ENCODE results near the gene TAS2R60.
"Not testable (repeated sequence)": the region's sequence is repeated elsewhere in the genome, so short reads cannot be mapped to it uniquely, and the experiment has no call there.

TAS2R60 gene

DNA sequence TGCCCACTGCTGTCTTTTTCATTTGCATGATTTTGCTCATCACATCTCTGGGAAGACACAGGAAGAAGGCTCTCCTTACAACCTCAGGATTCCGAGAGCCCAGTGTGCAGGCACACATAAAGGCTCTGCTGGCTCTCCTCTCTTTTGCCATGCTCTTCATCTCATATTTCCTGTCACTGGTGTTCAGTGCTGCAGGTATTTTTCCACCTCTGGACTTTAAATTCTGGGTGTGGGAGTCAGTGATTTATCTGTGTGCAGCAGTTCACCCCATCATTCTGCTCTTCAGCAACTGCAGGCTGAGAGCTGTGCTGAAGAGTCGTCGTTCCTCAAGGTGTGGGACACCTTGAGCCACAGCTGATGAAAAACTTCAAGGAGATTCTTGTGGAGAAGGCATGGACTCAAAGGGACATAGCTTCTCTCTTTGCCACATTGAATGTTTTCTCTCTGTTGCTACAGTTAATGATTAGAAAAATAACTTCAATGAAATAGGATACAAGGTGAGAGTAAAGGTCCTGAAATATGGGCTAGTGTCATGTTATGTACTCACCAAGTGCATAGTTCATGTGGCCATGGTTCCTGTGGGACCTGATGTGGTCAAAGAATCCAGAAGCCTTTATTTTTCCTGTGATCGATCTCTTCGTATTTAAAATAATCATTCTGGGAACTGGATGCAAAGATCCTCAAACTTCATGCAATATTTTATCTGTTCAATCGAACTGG lies 970 bp downstream of the TAS2R60 start:
- DNase-seq, result no peak

DNA sequence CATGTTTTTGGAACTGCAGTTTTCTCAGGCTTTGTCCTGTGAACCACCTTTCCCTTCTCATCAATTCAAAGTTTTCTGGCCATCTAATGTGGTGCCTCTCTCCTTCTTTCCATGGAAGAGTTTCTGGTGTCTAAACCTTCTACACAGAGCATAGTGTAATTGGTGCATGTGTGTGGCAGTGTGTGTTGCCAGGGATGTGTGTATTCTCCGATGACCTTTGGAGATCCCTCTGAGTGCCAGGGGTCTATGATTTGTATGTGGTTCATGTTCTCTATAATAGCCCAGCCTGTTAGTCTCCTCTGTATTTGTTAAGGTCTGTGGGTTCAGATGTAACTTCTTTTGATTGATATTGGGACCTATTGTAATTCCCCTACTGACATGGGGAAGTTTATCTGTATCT lies 1.5 kb downstream of the TAS2R60 start:
- no peak for DNase-seq

DNA sequence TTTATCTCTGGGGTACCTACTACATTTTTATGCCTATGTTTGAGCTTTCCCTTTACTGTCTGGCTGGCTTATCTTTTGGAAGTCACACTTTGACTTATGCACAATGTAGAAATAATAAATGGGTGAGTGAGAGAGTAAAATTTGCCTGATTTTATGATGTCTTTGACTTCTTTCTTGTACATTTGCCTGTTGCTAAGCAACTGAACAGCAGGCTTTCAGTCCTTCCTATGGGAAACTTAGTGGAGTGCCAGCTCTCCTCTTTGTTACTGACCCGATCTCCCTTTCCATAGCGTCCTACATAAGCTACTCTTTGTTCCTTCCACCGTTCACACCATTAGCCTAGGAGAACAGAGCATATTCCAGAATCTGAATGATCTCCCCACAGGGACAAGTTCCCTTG lies 4.2 kb downstream of the TAS2R60 start:
- no peak for DNase-seq

DNA sequence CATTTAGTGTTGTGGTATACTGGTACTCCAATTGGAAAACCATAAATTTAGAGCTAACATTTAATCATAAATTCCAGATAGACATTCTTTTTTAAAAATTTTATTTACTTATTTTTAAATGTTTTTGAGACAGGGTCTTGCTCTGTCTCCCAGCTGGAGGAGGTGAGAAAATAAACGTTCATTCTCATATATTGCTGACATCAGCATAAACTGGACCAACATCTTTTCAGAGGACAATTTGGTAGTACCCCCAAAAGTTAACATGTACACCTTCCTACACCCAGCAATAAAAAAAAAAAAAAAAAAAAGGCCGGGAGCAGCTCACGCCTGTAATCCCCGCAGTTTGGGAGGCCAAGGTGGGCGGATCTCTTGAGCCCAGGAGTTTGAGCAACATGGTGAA lies 5.2 kb downstream of the TAS2R60 start:
- no peak for DNase-seq

DNA sequence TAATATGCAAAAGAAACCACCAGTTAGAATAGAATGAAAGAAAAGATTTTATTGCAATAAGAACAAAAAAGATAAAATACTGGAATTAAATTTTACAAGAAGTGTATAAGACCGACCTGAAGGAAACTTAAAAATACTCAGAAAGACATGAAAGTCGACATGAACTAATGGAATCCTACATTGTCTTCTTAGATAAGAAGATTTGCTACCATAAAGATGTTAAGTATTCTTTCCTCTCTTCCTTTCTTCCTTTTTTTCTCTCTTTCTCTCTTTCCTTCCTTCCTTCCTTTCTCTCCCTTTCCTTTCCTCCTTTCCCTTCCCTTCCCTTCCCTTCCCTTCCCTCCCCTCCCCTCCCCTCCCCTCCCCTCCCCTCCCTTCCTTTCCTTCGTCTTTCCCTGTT lies 6.5 kb downstream of the TAS2R60 start:
- DNase-seq, result no peak

DNA sequence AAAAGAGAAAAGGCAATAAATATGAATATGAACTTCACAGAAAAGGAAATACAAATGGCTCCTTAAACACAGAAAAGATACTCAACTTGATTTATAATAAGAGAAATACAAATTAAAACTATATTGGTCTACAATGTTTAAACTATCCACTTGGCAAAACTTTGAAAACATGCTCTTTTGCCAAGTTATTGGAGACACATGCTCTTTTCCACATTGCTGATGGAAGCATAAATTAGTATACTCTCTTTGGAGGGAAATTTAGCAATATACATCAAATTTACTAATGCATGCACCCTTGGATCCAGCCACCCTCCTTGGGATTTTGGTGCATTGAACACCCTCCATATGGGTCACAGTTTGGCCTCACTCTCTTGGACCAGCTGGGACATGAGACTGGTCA lies 7.9 kb downstream of the TAS2R60 start:
- DNase-seq, result no peak

DNA sequence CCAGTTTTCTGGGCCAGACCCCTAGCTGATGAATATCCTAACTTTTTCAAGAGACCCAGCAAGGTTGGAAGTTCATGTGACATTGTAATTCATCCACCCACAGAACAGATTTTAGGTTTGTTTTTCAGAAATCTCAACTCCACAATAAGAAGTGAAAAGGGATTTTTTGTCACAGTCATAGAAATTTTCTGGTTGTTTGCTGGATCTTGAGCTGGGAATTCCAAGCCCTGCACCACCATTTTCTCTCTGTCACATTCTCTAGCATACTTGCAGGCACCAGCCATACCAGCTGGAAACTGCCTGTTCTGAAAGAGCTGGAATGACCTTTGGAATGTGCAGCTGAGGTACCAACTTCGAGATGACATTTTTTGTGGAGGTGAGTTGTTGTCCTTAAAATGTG lies 8.5 kb downstream of the TAS2R60 start:
- DNase-seq, result no peak

DNA sequence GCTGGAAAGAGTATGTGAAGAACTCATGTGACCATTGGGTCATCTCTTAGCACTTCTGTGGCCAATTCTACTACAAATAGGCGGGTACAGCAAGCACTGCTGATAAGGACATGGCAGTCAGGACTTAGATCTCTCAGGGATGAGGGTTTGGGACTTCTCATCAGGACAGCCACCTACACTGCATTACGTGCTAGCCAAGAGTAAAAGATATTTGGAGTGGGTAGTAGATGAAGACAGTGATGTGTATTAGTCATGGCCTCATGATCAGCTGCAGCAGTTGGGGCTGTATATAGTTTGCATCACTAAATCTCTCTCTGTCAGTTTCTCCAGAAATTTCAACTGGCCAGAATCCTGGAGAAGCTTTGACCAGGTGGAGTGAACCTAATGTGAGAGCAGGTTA lies 9.2 kb downstream of the TAS2R60 start:
- no peak for DNase-seq

DNA sequence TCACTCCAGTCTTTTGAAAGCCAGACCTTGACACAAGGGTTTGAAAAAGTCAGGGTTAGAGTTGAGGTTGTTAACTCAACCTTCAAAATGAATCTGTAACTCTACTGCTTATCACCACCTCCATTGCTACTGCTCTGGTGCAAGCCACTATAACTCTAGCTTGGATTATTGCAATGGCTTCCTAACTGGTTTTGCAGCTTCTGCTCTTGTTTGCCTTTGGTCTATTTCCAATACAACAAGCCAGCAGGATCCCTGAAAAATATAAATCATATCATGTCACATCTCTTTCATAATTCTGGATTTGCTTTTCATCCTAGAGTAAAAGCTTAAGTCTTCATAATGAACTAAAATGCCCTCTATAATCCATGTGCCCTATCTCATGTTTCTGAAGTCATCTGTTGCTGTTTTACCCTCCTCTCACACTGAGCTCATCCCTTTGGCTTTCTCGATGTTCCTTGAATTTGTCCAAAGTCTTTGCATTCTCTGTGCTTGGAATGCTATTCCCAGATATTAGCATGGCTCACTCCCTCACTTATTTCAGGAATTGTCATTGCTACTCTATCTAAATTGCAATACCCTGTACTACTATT lies 10.9 kb downstream of the TAS2R60 start:
- no peak for DNase-seq

DNA sequence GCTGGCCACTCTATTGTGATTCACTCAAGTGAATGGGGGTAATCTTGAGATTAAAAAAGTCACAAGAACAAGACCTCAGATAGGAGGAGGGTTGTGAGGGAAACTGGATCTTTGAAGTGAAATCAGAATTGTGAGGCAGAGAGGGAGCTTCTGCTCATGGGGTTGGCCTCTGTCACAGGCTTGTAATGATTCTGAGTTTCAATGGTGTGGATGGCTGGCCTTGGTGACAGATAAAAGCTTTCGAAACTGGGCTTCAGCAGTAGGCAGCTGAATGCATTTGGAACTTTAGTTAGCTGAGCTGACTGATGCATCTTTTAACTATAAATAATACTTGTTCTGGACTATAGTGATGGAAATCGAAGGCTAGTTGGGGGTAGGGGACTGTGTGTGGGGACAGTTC lies 12.2 kb downstream of the TAS2R60 start:
- no peak for DNase-seq

DNA sequence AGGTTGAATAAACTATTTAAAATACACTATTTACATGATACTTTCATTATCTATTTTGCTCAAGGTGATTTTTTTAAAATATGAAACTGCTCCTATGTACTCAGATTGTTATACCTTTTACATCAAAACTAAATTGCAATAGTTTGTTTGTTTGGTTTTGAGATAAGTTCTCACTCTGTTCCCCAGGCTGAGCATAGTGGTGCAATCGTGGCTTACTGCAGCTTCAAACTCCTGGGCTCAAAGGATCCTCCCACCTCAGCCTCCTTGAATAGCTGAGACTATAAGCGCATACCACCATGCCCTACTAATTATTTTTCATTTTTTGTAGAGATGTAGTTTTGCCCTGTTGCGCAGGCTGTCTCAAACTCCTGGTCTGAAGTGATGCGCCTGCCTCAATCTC lies 12.7 kb downstream of the TAS2R60 start:
- no peak for DNase-seq

DNA sequence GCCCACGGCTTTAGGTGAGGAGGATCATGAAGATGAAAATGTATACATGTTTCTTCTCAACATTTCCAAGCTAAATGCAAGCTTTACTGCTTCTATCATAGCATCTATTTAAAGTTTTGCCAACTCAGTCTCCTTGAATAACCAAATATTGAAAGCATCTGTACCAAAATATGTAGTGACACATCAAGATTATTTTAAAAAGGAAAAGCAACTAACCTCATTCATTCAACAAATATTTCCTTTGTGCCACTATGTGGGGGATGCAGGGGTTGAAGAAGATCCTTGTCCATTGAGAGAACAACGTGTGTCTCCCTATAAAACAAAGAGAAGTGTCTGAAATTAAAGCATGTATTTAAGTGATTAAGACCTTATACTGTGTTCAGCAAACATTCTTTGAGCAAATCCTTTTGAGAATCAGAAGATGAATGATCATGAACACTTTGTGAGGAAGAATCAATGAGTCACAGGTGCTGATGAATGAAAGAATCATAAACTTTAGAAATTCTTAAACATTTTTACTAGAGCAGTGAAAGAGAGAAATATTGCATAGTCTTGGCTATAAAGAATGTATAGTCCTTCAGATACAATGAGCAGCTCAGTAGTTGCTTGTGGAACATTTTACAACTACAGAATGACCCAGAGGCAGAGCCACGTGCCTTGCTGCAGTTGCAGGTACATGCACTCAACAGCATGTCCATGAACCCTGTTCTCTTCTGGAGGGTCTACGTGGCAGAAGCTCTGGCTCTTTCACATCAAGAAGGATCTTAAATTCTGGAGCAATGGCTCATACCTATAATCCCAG lies 13.9 kb downstream of the TAS2R60 start:
- no peak for DNase-seq

DNA sequence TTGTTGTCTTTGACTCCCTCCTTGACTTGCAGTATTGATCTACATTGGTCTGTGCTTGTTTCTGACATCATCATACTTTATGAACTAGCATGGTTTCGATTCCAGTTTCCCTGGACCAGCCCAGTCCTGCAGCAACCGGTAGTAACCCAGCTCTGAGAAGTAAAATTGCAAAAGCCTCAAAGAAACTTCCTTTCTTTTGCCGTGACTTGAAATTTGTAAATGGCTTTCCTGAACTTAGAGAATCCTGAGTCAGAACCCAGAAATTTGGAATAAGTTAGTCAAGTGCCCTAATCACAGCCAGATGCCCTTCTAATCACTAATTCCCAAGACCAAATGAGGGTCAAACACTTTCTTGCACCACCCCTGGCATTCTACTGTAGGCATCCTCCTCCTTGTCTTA lies 15.0 kb downstream of the TAS2R60 start:
- no peak for DNase-seq

DNA sequence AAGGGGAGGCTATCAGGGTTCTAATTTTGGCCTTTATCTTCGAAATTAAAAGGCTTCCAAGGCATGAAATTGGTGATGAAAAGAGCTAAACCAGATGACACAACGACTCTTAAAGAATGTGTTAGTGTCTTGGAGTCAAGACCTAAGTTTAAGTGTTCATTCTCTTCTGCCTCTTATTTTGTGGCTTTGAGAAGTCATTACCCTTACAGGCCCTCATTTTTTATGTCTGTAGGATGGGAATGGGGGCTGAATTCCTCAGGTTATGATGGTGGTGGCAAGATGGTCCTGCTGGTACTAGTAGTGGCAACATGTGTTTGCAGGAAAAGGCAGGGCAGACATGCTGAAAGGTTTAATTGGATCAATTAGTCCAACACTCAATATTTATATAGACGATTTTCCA lies 15.4 kb downstream of the TAS2R60 start:
- DNase-seq, result no peak

DNA sequence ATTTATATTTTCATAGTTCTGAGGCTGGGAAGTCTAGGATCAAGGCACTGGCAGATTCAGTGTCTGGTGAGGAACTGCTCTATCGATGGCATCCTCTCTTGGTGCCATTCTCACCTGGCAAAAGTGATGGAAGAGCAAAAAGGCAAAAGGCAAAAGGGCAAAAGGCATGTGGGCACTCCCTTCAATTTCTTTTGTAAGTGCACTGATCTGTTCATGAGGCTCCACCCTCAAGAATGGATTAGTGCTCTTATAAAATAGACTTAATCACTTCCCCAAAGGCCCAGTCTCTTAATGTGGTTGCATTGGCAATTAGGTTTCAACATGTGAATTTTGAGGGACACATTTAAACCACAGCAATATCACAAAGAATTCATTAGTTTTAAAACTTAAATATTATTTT lies 16.1 kb downstream of the TAS2R60 start:
- no peak for DNase-seq

DNA sequence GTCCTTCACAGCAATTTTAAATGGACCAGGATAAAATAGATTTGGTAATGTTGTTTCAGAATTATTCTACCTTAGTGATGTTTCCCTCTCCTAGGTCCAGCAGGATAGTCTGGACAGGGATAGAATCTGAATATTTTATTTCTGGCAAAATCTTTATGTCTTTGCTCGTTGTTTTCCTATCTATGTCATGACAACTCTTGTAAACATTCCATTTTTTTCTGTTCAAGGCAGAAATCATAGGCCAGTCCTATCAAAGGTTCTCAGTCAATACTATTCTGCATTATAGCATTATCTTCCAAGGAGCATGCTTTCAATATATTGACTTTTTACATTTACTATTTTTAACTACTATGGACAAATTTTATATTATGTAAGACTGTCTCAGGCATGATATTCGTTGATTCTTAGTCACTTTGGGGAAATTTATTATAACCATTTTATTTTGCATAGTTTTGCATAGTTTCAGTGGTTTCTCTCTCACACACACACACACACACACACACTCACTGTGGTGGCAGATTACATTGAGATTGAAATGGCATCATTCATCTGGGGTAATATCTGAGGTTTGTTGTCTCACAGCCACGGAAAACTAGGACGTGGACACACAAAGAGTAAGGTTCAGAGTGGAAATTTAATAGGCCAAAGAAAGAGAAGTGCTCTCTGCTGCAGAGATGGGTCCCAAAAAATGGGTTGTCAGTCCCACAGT lies 17.2 kb downstream of the TAS2R60 start:
- DNase-seq, result no peak

DNA sequence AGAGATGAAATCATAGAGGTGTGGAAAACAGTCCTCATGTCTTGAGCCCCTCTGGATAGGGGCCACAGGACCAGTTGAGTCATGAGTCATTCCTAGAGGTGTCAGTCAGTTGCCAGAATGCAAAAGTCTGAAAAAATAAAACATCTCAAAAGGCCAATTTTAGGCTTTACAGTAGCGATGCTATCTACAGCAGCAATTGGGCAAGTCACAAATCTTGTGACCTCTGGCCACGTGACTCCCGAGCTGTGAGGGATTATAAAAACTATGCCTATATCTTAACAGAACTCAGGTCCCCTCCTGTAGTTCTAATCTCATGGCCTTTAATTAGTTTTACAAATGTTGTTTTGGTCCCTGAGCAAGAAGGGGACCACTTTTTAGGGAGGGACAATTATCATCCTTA lies 18.8 kb downstream of the TAS2R60 start:
- no peak for DNase-seq

DNA sequence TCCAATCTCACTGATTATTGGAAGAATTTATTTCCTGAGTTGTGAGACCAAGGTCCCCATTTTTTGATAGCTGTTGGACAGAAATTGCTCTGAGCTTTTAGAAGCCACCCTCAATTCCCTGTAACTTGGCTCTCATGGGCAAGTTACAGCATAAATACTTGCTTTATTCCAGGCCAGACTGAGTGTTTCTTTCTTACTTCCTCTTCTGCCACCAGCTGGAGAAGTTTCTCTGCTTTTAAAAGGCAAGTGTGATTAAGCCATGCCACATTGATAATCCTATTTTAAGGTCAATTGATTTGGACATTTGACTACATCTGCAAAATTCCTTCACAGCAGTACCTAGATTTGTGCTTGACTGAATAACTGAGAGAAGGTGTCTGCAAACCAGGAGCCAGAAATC lies 20.3 kb downstream of the TAS2R60 start:
- DNase-seq, result no peak

DNA sequence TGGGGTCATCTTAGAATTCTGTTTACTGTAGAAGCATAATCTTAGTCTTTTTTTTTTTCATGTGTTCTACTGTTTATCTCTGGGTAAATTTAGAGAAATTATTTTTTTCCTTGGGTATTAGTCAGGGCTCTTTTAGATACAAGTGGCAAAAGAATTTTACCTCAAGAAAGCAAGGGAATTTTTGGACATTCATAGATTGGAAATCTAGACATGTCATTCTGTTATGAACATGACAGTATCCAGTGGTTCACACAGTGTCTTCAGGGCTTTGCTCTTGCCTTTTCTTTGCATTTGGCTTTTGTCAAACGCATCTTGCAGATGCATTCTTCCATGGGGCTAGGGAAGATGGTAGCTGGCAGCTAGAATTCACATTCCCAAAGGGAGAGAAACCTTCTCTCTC lies 20.7 kb downstream of the TAS2R60 start:
- no peak for DNase-seq

DNA sequence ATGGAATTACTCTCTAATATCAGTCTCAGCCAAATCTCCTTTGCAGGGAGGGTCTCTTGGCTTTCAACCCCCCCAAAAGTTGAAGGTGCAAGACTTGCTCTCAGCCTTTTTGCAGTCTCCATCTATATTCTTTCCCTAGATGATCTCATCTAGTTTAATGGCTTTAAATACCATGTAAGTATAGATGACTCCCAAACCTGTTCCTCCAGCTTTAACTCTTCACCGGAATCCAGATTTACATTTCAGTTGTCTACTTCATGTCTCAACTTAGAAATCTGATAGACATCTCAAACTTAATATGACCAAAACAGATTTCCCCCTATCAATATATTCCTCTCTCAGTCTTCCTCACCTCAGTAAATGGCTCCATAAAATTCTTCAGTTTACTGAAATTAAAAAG lies 24.5 kb downstream of the TAS2R60 start:
- DNase-seq, result no peak

DNA sequence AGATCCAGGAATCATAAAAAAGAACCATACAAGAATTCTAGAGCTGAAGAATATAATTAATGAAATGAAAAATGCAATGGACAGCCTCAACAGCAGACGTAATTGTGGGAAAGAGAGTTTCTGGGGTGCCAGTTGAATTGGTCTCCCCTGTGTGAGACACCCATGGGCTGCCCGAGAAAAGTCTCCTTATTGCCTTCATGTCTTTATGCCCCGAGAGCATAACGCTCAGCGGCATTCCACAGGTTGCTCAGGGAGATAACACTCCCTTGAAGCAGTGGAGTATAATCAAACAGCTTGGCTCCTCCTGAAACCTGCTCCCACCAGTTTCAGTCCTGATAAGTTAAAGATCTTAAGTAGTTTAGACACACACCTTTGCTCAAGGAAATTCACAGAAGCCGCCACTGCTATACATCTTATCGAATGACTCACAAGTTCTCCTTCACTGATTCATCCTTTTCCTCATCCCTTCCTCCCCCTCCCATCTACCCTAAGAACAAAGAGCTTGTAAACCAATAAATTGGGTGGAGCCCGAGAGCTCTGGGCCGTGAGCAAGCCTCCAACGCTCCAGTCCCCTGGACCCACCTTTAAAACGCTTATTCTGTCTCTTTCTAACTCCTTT lies 28.9 kb downstream of the TAS2R60 start:
- DNase-seq, result not testable (repeated sequence)

DNA sequence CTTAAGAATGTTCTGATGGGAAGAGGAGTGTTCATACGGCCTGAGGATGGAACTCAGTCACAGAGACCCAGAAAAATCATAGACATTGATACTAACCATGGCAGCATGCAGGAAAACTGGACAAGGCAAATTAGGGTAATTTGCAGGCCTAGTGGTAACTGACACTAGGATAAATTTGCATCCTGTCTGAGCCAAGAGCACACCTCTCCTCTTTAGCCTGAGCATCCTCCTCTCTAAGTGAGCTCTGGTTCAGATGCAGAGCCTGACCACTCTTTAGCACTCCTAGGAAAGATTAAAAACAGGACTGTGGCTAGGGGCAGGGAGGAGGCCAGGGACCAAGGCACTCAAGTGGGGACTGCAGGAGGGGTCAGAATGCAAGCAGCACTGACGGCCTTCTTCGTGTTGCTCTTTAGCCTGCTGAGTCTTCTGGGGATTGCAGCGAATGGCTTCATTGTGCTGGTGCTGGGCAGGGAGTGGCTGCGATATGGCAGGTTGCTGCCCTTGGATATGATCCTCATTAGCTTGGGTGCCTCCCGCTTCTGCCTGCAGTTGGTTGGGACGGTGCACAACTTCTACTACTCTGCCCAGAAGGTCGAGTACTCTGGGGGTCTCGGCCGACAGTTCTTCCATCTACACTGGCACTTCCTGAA lies 34.4 kb downstream of the TAS2R60 start, which contains the start of gene TAS2R41:
Gene TAS2R41, plus strand, starts transcription at position 373 of the 650 bp plus-strand sequence. Its CDS starts 0 bp downstream, at position 373.
- DNase-seq, result no peak
